HG02798 (cell line): ENCODE measurements around the gene METTL27.
"Not testable (repeated sequence)": the region's sequence is repeated elsewhere in the genome, so short reads cannot be mapped to it uniquely, and the experiment has no call there.

Source experiments
- ATAC-seq: cut with Tn5 transposase; IDR thresholded peaks from one replicate; pipeline ENCODE4 v1.9.1; 2021; ENCODE audit warnings: mild to moderate bottlenecking; ENCODE audit not compliant: unreplicated experiment, poor library complexity

Gene METTL27

DNA sequence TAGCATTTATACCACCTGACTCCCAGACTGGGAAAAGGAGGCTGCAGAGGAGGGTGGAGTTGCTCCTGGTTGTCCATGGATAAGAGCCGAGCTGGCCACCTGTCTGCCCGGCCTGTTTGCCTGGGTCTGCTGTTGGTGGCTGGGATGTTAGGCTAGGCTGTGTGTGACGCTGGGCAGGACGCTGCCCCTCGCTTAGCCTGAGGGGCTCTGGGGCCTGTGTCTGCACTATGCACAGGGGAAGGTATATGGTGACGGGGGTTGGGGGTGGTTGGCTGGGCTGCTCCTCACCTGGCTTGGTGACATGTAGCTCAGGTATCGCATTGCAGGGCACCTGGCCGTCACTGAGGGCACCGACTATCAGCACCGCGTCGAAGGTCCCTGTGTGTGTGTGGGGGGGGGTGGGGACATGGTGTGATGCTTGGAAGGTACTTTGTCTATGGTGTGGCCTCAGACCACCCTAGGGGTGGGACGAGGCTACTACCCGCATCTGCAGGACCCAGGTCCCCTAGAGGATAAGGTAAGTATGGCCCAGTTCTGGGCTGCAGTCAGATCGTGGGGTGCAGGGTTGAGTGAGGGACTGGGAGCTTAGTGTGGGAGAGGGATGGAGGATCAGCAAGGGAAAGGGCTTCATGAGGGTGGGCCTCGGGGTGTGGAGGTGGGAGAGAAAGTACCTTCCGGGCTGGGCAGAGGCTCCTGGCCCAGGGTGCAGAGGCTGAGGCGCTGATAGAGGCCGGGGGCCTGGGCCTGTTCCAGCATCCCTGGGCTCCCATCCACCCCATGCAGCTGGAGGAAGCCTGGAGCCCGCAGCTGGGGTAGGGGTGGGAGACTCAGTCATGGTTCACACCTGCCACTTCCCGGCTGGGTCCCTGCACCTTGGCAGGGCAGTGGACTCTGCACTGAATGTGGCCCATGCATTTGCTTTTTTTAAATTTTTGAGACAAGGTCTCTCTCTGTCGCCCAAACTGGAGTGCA lies 2.3 kb downstream of the METTL27 start:
- ATAC-seq = no peak

DNA sequence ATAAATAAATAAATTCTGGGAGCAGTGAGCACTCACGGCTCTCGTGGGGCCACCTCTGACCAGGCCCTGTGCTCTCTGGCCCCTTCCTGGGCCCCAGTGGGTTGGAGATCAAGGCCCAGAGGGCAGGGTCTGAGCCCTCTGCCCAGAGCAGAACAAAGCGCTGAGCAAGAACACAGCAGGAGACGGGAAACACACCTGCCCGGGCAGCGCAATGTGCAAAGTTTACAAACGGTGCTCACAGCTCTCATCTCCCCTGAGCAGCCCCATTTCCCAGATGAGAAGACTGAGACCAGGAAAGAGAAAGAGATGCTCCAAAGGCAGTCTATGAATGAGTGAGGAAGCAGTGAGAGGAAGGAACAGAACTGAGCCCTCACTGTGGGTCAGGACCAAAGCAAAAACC lies 3.0 kb downstream of the METTL27 start:
- ATAC-seq = no peak

DNA sequence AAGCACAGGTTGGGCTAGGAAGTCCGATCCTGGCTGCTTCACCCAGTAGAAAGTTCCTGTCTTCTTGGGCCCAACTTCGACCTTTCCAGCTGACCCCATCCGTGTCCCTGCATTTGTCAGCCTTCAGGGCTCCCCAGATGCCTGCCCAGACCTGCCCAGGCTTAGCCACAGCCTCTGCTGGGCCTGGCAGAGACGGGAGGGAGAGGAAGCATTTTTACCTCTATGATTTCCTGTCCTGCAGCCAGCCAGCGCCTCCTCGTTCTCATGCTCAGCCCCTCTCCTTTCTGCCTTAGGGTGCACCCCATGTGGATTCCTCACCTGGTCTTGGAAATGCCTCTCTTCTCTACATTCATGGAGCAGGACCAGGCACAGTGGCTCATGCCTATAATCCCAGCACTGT lies 3.7 kb downstream of the METTL27 start:
- no peak for ATAC-seq

DNA sequence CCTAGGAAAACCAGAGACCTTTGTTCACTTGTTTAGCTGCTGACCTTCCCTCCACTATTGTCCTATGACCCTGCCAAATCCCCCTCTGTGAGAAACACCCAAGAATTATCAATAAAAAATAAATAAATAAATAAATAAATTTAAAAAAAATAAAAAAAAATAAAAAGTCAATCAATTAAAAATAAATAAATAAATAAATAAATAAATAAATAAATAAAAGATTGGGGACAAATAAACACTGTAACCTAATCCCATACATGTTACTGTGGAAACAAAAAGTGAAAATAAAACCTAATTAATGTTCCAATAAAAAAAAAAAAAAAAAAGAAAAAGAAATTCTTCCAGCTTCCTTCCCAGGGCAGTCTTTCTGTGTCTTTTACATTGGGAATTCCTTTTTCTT lies 5.1 kb downstream of the METTL27 start:
- not testable (repeated sequence) for ATAC-seq

DNA sequence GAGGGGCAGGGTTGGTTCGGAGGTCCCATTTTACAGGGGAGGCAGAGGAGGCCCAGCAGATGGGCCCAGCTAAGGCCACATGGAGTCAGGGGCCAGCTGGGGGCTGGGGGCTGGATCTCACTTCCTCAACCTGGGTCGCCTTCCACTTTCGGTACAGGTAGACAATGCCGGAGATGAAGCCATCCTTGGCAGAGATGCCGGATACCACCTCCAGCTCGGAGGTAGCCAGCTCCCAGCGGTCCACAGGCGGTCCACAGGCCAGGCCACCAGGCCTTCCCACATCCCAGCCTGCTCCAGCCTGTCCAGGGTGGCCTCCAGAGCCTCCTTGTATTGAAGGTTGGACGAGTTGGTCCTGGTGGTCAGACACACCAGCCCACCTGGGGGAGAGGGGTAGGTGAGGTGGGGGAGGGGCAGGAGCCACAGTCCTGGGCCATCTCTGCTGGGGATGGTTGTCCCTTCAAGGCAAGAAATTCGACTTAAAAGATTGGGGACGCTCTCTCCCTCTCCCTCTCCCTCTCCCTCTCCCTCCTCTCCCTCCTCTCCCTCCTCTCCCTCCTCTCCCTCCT lies 7.6 kb downstream of the METTL27 start:
- no peak for ATAC-seq

DNA sequence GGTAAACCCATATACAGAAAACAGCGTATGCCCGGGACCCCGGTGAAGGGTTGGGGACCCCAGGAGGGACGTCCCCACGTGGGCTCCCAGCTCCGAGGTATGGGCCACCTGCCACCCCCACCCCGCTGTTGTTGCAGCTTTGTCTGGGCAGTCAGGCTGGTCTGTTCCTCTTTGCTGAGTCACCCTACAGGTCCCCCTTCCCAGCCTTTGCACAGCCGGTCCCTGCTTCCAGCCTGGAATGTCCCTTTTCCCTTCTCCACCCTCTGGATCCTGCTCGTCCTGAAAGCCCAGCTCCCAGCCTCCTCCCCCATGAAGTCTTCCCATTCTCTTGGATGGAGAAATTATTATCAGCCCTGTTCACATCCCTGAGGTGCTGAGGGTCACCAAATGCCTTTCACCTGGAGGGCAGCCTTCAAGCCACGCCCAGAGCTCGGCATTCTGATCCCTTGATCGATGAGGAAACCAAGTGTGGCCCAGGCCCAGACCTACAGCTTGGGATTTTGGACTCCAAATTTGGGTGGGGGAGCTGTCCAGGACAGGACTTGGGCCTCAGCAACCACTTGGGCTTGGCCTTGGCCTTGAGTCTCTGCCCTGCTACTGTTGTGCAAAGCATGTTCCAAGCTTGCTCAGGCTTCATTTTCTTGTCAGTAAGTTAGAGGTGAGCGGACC lies 8.9 kb downstream of the METTL27 start:
- ATAC-seq = no peak

DNA sequence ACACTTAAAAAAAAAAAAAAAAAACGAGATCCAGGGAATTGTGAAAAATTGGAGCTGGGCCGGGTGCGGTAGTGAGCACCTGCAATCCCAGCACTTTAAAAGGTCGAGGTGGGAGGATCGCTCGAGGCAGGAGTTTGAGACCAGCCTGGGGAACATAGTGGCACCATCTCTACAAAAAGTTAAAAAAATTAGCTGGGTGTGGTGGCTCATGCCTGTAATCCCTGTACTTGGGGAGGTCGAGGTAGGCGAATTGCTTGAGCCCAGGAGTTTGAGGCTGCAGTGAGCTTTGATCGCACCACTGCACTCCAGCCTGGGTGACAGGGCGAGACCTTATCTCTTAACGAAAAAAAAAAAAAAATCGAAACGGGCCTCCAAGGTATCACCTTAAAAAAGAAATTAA lies 9.5 kb downstream of the METTL27 start:
- no peak for ATAC-seq

DNA sequence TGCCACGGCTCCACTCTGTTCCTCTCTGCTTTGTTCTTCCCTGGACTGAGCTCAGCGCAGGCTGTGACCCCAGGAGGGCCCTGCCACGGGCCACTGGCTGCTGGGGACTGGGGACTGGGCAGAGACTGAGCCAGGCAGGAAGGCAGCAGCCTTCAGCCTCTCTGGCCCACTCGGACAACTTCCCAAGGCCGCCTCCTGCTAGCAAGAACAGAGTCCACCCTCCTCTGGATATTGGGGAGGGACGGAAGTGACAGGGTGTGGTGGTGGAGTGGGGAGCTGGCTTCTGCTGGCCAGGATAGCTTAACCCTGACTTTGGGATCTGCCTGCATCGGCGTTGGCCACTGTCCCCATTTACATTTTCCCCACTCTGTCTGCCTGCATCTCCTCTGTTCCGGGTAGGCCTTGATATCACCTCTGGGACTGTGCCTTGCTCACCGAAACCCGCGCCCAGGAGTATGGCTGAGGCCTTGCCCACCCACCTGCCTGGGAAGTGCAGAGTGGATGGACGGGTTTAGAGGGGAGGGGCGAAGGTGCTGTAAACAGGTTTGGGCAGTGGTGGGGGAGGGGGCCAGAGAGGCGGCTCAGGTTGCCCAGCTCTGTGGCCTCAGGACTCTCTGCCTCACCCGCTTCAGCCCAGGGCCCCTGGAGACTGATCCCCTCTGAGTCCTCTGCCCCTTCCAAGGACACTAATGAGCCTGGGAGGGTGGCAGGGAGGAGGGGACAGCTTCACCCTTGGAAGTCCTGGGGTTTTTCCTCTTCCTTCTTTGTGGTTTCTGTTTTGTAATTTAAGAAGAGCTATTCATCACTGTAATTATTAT lies 10.3 kb downstream of the METTL27 start:
- no peak for ATAC-seq

DNA sequence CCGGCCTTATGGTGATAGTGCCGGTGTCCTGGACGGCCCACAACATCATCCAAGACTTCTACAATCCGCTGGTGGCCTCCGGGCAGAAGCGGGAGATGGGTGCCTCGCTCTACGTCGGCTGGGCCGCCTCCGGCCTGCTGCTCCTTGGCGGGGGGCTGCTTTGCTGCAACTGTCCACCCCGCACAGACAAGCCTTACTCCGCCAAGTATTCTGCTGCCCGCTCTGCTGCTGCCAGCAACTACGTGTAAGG lies 10.8 kb downstream of the METTL27 start:
- no peak for ATAC-seq

DNA sequence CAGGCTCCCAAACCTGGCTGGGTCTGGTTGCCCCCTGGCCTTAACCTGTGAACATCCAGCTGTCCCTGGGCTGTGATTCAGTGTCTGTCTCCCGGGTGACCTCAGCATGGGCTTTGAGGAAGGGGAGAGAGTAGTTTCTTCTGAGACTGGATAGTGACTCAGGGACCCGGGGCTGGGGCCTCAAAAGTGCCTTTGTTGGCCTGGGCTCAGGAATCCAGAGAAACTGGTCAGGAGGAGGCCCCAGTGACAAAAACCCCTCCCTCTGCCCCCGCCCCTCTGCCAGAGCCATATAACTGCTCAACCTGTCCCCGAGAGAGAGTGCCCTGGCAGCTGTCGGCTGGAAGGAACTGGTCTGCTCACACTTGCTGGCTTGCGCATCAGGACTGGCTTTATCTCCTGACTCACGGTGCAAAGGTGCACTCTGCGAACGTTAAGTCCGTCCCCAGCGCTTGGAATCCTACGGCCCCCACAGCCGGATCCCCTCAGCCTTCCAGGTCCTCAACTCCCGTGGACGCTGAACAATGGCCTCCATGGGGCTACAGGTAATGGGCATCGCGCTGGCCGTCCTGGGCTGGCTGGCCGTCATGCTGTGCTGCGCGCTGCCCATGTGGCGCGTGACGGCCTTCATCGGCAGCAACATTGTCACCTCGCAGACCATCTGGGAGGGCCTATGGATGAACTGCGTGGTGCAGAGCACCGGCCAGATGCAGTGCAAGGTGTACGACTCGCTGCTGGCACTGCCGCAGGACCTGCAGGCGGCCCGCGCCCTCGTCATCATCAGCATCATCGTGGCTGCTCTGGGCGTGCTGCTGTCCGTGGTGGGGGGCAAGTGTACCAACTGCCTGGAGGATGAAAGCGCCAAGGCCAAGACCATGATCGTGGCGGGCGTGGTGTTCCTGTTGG lies 11.4 kb downstream of the METTL27 start, which contains the start of gene CLDN4:
CLDN4 (plus strand) TSS at position 316 of the 903 bp plus-strand sequence; CDS start at position 522, 206 bp downstream.
- no peak for ATAC-seq

DNA sequence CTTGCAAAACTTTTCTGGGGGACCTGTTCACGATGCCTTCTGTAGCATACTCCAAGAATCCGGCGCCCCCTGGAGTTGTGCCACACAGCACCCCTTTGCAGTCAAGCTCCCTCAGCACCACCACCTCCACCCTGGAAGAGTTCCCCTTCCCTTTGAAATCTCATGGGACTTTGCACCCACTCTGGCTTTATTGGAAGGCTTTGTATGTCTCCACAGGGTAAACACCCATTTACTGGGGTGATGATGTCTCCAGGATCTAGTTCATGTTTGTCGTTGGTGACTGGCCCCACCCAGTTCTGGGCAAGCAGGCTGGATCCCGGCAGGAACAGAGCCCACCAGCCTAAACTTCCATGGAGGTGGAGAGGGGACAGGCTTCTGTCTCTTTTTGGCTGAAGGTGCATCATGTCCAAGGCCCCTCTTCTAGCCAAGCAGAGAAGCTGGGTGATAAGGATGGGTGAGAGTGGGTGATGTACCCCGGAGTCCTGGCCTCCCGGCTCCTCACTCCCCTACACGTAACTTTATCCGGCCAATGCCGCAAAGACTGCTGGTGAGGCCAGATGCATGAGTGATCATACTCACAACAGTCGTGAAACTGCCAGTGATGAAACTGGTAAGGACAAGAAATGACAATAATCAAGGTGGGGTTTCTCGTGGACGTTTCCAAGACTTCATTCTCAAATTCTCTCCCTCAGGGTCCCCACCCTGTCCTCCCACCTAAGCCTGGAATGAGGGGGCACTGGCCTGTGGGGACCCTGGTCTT lies 12.2 kb downstream of the METTL27 start:
- ATAC-seq = no peak

DNA sequence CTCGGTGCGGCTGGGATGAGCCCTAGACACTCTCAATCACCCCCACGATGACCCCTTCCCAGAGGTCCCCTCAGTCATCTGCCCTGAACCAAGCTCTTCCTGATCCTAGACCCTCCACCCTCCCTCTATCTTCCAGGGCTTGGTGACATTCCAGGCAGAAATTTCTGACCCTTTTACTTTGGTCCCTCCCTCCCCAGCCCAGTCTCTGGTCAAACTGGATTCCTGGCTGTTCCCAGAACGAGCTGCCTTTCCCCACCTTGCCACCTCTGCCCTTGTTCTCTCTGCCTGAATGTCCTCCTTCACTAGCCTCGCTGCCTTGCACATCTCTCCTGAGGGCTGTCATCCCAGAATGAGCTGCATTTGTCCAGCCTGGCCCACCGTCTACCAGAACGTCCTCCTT lies 12.8 kb downstream of the METTL27 start:
- ATAC-seq = no peak

DNA sequence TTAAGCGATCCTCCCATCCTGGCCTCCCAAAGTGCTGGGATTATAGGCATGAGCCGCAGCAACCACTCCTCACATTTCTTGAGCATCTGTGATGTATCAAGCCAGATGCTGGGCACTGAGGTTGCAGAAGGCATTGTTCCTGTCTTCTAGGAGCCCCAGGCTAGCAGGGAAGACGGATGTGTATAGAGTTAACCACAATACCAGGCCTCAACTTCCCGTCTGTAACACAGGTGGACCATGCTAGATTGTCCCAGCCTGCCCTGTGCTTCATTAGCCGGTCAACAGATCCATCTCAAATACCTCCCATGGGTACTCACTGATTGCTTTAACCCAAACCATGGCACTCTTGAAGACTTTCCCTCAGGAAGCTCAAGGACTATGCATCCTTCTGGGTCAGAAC lies 13.3 kb downstream of the METTL27 start:
- ATAC-seq = no peak

DNA sequence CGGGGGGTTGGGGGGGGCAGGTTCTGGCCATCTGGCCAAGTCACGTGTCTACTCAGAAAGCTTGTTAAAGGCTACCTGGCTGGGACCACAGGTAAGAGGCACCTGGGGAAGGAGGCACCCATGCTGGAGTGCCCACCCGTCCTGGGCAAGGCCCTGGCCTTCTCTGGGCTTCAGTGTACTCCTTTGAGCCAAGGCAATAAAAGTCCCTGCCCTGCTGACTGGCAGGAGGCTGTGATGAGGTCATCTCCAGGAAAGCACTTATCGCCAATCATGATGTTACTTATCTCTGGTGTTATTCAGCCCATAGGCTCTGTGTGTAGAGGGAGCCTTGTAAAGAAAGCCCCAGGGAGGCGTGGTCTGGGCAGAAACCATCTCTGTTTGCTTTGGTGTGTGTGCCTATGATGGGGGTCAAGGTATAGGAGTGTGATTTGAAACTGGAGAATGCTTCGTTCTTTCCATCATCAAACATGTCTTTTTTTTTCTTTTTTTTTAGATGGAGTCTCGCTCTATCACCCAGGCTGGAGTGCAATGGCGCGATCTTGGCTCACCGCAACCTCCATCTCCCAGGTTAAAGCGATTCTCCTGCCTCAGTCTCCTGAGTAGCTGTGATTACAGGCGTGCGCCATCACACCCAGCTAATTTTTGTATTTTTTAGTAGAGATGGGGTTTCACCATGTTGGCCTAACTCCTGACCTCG lies 14.1 kb downstream of the METTL27 start:
- no peak for ATAC-seq

DNA sequence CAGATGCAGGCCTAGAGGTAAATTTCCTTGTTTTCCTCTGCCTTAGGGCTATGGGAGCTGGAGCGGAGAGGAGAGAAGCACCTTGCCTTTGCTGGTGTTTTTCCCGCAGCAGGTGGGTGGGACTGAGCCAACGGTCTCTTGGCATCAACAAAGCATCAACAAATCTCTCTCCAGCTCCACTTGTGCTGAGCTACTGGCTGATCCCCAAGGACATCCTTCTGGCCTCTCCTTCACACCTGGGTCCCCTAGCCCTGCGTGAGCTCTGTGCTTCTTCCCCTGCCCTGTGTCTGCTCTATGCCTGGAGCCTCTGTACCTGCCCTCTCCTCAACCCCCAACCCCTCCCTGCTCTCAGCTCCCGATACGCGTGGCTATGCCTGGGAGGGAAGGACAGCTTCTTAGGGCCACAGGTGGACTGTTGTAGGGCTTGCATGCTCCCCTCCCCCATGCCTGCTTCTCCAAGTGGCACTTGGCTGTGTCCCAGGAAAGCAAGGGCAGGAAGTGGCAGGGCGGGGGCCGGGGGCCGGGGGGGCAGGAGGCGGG lies 14.7 kb downstream of the METTL27 start:
- no peak for ATAC-seq

DNA sequence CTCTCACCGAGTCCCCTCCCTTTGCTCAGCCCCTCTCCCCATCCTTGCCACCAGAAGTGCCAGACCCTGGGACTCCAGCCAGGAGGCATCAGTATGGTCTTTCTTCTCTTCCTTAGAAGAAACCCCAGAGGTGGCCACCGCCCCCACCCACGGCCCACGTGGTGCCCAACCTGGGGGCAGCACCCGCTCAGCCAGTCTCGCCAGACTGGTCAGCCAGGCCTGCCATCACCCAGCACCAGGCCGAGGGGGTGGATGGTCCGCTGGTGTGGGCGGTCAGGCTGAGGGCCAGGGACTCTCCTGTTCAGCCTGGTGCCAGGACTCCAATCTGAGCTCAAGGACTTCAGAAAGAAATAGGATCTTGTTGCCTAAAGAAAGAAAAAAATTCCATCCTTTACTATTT lies 17.3 kb downstream of the METTL27 start:
- no peak for ATAC-seq

DNA sequence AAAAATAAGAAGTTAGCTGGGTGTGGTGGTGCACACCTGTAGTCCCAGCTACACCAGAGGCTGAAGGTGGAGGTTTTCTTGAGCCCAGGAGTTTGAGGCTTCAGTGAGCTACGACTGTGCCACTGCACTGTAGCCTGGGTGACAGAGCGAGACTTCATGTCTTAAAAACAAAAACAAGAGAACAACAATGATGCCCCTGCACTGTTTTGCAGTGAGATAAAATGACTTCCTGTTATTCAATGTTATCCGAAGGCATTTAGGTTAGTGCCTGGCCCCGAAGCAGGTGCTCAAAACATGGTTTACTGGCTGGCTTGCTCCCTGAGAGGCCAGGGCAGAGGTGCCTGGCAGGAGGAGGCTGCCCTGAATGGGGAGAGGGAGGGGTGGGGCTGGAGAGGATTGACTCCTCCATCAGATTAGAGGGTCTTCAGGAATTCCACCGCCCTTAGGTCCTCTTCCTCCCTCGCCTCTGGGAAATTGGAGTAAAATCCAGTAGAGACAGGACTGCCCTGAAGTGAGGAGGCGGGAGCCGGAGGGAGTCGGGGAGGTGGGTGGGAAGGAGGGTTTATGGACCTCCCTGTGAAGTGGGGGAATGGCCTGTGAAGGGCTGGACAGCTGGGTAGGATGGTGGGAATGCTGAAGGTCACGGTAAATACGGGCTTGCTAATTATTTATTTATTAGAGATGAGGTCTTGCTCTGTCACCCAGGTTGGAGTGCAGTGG lies 18.3 kb downstream of the METTL27 start:
- ATAC-seq = no peak
